HG03442 (cell line): ENCODE results near the gene COL19A1.

Experiments
- ATAC-seq: cut with Tn5 transposase; IDR thresholded peaks from one replicate; pipeline ENCODE4 v1.9.1; 2021; ENCODE audit warnings: mild to moderate bottlenecking, moderate library complexity; ENCODE audit not compliant: unreplicated experiment

COL19A1 gene

DNA sequence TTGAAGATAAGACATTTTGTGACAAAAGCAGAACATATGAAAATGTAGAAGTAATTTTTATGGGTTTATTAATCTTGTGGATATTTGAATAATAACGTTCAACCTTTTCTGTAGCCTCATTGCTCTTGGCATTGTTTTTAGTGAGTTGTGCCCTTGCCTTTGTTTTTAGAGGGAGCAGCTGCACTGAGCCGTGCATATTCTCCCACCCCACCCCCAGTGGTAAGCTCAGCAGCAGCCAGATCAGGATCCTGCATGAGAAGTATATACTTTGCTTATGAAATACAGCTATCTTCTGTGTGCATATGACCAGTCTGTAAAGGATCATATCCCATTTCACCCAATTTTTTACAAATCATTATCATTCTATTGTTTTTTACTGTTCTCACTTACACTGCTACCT lies 252.3 kb downstream of the COL19A1 start:
- no peak for ATAC-seq

DNA sequence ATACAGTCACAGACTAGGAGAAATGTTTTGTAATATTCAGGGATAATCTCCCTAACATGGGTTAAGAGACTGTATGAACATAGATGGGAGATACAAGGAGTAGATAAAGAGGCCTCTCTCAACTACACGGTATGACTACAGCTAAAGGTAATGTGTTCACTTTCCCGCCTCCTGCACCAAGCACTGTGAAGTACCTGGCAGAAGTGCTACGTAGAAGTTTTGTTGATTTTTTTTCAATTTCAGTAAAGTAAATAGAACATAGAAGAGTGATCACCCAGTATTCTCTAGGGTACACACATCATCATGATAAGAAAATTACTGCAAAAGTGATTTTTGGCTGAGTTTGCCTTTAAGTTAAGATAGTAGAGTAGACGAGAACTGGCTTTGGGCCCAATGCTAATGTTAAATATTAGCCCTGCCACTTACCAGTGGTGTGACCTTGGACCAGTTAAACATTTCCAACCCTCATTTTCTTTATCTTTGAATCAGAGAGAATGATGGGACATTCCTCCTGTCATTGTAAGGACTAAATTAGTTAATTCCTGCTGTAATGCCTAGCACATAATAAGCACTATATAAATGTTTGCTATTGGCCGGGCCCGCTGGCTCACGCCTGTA lies 253.0 kb downstream of the COL19A1 start:
- no peak for ATAC-seq

DNA sequence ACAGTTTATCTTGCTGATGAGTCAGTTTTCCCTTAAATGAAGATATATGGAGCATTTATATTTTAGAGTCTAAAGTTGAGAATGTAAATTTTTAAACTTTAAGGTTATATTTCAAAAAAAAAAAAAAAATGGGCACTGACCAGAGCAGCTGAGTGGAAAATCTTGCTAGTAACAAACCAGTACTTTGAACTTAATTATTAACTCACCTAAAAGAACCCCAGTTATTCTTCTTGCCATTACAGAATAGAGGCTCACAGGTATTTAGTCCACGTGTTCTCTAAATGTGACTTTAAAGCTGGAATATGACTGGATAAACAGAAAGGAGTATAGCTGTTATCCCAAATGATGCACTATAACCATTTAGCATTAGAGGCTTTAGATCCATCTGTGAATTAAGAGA lies 258.1 kb downstream of the COL19A1 start:
- ATAC-seq: no peak

DNA sequence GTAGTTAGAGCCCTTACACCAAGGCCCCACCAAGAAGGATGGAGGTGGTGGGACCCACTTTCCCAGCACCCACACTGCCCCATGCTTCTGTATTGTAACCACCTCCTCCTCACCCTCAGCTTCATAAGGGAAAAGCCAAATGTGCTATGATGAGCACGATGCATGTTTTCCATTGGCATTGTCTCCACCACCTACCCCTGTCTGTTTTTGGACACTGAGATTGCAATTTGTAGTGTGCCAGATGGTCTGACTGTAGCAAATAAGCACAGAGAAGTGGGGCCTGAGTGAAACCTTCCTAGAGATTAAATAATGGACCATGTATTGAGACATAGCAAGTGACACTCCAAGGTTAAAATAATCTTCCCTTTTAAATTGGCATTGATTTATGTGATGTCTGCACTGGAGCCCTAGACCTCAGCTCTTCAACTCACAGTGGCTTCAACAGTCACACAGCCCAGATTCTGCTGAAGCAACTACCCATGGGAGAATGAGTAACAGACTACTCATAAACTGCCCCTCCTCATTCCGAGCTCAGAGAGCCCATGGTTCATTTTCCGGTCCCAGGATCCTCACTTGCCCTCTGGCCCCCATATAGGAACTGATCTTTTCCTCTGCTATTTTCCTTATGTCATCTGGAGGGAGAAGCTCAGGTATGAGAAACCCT lies 258.7 kb downstream of the COL19A1 start:
- ATAC-seq: no peak

DNA sequence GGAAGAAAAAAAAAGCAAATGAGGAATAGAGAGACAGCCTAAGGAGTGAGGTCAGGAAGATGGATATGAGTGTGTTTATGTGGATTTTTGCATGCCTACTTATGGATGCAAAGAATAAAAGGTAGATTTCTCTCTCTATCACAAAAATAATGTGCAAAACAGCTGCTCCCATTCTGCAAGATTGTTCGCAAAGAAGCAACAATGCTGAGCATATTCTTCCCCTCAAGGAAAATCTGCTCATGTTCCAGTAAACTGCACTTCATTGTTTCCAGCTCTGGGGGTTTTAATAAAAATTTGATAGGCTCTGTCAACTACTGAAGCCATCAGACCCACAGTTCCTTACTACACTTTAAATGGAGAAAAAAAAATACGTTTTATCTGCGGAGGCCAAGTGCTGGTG lies 259.2 kb downstream of the COL19A1 start:
- no peak for ATAC-seq

DNA sequence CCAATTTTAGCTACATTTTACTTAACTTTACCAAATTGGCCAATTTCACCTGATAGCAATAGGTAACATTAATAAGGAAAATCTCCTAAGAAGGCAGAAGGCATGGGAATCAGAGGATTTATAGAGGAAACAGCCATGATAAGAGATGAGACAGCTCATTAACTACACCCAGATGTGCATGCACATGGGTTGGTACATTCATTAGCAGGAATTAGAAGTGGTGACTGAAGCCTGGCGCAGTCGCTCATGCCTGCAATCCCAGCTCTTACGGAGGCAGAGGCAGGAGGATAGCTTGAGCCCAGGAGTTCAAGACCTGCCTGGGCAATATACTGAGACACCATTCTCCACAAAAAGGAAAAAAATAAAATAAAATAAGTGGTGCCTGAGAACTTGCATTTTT lies 263.0 kb downstream of the COL19A1 start:
- ATAC-seq: no peak

DNA sequence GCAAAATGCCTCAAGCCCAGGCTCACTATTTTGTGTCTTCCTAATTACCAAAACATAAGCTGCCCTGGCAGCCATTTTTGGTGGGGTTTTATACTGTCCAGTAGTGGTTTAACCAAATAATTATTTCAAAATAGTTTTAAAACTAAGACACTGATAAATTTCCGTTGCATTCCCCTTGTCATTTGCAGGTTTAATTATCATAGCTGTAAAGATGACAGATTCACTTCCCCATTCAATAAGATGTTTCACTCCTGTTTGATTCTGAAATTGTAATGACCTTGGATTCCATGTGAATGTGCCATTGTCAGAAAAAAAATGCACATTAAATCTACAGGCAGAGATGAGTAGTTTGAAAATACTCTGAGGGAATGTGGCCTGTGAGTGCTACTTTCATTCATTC lies 264.5 kb downstream of the COL19A1 start:
- no peak for ATAC-seq

DNA sequence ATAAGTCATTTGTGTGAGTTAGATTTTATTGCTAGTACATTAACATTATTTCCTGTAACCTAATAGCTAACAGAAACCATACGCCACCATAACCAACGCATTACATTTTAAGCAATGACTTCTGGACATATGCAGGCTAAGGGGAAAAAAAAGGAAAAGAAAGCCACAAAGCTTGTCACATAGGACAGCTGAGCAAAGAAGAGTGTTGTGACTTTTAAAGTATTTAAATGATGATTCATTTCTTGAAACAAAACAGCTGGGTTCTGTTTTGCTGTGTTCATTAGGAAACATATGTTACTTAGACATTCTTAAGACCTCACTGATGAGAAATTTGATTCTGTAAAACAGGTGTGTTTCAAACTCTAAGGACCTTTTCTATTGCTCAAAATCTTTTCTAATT lies 265.2 kb downstream of the COL19A1 start:
- peak; percentile 96 for ATAC-seq

DNA sequence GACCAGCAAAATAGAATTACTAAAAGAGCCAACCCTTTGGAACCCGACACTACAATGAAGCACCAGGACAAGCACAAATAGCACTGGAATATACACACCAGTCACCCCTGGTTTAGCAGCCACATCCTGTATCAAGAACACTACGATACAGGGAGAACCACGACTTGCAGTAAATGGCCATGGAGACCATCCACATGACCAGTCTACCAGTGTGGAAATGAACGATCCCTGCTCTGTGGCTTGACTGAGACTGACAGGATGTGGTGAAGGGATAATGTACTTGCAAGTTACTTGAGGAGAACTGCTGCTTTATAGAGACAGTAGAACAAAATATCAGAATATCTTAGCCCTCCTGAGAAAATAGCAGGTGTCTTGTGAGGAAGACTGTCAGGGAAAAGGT lies 266.9 kb downstream of the COL19A1 start:
- ATAC-seq: no peak

DNA sequence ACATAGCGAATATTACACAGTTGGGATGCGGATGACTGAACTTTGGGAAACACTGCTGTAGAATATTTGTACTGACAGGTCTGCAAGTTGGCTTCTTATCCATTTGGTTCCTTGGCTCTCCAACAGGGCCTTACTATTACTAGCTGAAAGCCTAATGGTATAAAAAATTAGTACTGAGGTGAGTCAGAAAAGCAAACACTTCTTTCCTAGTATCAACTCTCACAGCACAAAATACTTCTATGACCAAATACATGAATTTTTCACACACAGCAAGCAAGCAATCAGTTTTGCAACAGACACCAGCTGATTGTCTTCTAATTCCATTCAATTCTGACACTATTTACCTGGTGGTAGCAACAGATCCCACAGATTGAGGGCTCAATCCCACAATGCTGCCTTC lies 268.2 kb downstream of the COL19A1 start:
- no peak for ATAC-seq

DNA sequence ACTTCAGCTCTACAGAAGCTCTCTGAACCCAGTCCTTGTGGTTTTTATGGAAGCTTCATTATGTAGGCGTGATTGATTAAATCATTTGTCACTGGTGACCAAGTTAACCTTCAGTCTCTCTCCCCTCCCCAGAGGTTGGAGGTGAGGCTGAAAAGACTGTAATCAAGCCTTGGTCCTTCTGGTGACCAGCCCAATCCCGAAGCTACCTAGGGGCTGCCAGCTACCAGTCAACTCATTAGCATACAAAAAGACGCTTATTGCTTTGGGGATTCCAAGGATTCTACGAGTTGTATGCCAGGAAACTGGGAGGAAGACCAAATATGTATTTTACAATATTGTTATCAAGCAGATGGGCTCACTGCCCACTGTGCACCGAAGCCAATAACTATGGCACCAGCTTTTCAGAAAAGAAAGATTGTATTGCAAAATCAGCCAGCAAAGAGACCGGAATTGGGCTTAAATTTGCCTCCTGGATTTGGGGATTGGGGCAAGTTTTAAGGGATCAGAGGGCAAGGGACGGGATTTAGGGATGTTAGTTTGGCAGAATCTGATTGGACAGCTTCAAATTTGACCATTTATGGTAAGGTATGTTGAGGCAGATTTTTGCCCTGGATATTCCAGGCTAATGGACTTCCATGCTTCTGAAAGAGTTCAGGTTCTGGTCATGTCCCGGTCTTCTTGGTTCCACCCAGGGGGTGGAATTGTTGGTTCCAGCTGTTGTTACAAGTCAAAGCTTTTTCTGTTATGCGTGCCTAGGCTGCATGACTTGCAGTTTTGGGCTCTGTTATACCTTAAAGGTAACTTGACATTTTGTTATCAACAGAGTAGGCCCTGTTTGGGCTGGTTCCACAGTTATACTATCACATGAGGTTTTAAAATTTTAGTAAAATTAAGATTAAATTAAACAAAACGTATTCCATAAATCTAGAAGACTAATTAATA lies 269.1 kb downstream of the COL19A1 start:
- ATAC-seq: no peak

DNA sequence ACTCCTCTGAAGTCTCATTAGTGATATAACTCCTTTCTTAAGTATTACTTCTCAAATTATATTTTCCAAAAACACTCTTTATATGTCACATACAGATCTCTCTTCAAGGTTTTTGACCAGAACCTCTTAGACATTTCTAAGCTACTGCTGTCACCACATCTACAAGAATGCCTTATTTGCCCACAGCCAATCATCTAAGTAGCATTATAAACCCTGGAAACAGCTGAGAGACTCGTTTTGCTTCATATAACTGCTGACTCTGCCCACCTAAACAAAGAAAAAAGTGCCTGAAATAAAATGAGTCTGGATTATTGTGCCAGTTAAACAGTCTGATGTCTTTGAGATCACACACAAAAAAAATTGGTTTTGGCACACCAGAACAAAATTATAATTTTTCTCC lies 270.6 kb downstream of the COL19A1 start:
- ATAC-seq: no peak

DNA sequence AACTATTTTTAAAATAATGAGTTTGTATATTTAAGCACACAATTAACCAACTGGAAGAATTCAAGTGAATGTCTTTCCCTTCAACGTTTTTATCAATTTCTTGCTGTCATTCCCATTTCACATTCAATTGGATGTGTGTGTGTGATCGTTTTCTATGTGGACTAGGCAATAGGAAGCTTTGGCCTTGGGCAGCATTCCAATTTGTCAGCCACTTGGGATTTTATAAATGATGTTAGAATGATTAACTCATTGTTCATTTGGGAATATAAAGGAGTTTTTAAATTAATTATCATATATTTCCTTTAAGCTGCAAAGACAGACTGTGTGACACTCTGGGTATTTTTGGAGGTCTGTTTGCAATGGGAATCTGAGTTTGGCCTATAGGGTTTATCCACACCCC lies 274.1 kb downstream of the COL19A1 start:
- no peak for ATAC-seq

DNA sequence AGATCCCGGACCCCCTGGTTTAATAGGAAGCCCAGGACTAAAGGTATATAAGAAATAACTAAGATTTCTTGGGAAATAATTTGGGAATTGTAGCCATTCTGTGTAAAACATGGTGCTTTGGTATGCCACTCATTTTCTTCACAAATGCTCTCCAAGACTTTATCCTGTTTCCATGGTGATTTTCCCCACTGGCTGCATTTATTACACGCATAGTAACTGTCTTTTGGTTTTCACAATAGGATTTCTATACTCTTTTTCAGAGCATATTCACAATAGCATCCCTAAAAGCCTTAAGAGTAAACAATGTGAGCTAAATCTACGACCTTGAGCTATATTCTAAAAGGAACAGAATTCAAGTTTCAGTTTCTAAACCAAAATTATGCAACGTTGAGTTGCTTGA lies 275.7 kb downstream of the COL19A1 start:
- ATAC-seq: no peak

DNA sequence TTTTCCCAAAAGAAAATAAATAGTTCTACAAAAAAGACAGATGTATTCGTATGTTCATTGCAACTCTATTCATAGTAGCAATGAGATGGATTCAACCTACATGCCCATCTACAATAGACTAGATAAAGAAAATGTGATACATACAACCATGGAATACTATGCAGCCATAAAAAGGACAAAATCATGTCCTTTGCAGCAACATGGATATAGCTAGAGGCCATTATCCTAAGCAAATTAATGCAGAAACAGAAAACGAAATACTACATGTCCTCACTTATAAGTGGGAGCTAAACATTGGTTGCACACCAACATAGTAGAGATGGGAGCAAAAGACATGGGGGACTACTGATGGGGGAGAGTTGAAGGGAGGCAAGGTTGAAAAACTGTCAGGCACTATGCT lies 278.8 kb downstream of the COL19A1 start:
- no peak for ATAC-seq

DNA sequence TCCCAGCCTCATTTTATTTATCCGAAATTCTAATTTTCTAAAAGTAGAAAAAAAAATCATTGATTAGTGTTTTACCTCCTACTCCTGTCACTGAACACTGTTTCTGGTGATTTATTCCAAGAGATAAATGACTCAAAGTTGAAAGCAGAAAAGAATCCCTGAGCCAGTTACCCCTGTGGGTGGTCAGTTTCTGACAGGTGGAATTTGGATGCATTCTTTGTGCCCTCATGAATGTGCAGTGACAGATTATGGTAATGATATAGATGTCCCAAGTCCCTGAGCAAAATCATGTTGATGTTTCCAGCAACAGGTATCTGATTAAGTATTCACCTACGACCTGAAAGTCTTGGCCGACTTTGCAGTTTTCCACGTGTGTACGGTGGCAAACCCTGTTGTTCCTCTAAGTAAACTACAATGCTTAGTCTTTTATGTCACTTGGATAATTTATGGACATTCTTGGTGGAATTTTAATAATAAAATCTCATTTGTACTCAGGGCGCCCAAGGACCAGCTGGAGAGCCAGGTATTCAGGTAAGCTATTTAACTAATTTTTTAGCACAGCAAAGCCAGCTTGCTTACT lies 282.9 kb downstream of the COL19A1 start:
- ATAC-seq: no peak

DNA sequence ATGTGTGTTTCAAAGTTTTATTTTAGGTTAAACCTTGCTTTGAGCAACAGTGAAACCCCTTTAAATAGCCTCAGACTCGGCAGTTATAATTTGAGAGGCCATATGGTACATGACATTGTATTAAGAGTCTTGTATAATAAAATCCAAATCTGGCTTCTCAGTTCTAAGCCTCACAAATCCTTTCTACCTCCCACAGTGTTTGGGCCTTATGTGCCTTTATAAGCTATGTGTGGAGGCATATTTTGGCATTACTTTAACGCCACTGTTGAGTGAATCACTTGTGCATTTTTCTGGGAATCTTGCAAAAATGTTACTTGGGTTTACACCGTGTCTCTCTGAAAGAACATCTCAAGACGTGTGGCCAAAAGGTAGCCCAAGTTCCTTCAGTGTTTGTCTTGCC lies 284.2 kb downstream of the COL19A1 start:
- no peak for ATAC-seq

DNA sequence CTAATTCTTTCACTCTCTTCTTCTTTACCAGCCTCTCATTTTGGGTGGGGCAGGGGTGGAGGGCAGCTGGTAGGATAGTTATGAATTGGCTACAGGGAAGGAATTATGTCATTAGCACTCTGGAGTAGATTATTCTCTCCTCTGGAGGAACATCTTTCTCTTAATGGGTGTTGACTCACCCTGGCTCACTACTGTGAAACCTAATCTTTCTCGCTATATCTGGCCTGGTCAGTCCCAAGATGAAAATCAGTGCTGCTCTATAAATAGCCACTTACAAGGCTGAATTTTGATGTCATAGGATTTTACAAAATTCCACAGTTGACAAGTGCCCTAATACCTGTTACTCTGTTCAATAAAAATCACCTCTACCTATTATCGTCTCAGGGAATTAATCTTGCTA lies 285.3 kb downstream of the COL19A1 start:
- no peak for ATAC-seq

DNA sequence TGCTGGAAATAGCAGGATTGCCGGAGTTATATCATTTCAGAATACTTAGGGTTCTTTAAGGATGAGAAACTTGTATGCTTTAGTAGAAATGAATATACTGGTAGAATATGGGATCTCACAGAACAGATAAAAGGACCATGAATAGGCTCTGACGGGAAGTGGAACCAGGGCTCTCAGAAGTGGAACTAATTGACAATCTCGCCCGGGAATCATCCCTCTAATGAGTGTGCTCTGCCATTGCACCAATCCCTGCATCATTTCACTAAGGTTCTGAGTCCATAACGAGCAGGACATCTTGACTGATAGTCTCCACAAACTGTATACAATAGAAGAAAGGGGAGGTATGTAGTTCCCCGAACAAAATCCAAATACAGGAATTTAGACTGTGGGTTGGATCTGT lies 286.4 kb downstream of the COL19A1 start:
- no peak for ATAC-seq

DNA sequence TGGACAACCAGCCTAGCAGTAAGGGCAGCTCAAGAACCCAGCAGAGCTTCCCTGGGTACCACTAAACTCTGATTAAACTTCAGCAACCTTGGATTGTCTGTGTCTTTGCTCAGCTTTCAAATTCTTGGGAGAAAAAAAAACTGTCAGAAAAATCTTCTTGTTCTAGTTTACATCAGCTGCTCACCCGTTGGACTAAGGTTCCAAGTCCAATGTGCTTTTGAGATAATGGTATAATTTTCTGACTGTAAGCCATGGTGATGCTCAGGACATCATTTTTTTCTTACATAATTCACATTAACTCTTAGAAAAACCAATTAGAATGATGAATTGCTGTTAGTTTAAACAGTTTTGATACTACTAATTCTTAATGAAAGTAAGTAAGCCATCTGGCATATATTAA lies 290.7 kb downstream of the COL19A1 start:
- ATAC-seq: no peak

DNA sequence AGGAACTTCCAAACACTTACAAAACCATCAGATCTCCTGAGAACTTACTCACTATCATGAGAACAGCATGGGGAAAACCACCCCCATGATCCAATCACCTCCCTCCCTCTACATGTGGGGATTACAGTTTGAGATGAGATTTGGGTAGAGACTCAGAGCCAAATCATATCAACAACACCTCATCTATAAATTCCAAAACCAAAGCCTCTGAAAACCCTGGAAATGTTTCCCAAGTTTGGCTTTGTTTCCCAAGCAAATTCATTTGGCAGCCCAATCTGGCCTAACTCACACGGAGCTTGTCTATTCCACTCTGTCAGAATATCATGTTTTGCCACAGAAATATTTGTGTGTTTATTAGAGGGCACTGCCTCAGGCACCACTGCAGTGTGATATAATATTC lies 293.9 kb downstream of the COL19A1 start:
- no peak for ATAC-seq

DNA sequence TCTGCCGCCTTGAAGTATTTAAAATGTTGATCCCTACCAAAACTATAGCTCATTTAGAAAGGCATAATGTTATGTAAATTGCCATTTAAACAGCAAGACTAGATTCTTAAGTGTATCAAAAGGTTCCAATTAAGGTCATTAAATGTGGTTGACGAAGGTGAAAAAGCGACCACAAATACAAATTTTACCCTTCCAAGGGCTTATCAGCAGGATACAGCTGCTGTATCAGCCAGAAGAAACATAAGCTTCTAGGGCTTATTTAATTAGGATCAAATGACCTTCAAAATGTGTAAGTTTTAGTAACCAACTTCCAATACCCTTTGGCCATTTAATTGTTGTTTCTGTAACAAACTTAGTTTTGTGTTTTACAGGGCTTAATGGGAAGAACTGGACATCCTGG lies 296.6 kb downstream of the COL19A1 start:
- ATAC-seq: no peak
